Endometrial microvascular endothelial cells (primary cell): ENCODE results near the gene HLA-B. TPM values are rescaled to one million over a fixed set of nuclear protein-coding genes. Genes with fewer than 3 reads are reported as not detected.
"Not testable (repeated sequence)": the region's sequence is repeated elsewhere in the genome, so short reads cannot be mapped to it uniquely, and the experiment has no call there.

Experiments used
- in situ Hi-C: cut with HindIII; loops from 2 replicates; pipeline ENCODE4 v1.10.0; 2017; ENCODE audit warnings: low sequenced_read_pairs, low pct_unique_long_range_greater_than_20kb; ENCODE audit errors: inconsistent ontology term
- total RNA-seq: library from RNA; depleted of rRNA; stranded (reverse); fragments of >200 nt; gene quantifications from one replicate; pipeline ENCODE4 v1.2.3, GENCODE V29; 2015; ENCODE audit errors: inconsistent ontology term

Gene HLA-B
- 719 TPM for total RNA-seq

GRCh38 chr6:31356946-31357466 is at the start of gene HLA-B:
TSS of gene HLA-B (minus strand) at chr6:31357179. CDS start at chr6:31357158, 21 bp downstream.
- in situ Hi-C loops = no loop called here

- in situ Hi-C loops = no loop called here
Measured at GRCh38 chr6:31405996-31406395, 49.0 kb upstream of the HLA-B start.

GRCh38 chr6:31404061-31404364 is 47.0 kb upstream of the HLA-B start:
- in situ Hi-C loops = not testable (repeated sequence)

GRCh38 chr6:31403283-31404060 is 46.5 kb upstream of the HLA-B start, which contains the start of gene MICA:
TSS of gene MICA (plus strand) at chr6:31403595. CDS start at chr6:31403633, 38 bp downstream.
- in situ Hi-C loops = no loop called here

GRCh38 chr6:31402324-31403282 is 45.6 kb upstream of the HLA-B start:
- in situ Hi-C loops = no loop called here

GRCh38 chr6:31401403-31401802 is 44.4 kb upstream of the HLA-B start:
- in situ Hi-C loops = no loop called here

GRCh38 chr6:31400467-31401289 is 43.7 kb upstream of the HLA-B start:
- in situ Hi-C loops = no loop called here

GRCh38 chr6:31399589-31400466 is 42.8 kb upstream of the HLA-B start:
- in situ Hi-C loops = no loop called here

GRCh38 chr6:31397901-31398525 is 41.0 kb upstream of the HLA-B start:
- in situ Hi-C loops = no loop called here

- in situ Hi-C loops = not testable (repeated sequence)
Measured at GRCh38 chr6:31397153-31397499, 40.1 kb upstream of the HLA-B start.

- in situ Hi-C loops = no loop called here
Measured at GRCh38 chr6:31396422-31397152, 39.6 kb upstream of the HLA-B start.

- in situ Hi-C loops = no loop called here
Measured at GRCh38 chr6:31395832-31396231, 38.9 kb upstream of the HLA-B start.

GRCh38 chr6:31394381-31394780 is 37.4 kb upstream of the HLA-B start:
- in situ Hi-C loops = no loop called here

- in situ Hi-C loops = no loop called here
Measured at GRCh38 chr6:31393932-31394331, 37.0 kb upstream of the HLA-B start.

GRCh38 chr6:31389802-31390132 is 32.8 kb upstream of the HLA-B start:
- in situ Hi-C loops = not testable (repeated sequence)

GRCh38 chr6:31388916-31389801 is 32.2 kb upstream of the HLA-B start:
- in situ Hi-C loops = not testable (repeated sequence)
